ENCODE measurements around the gene IRF5. TPM values are rescaled to one million over a fixed set of nuclear protein-coding genes. Genes with fewer than 3 reads are reported as not detected.

Gene IRF5
- polyA plus RNA-seq, 1 donor from 2014 or later = not detected

DNA sequence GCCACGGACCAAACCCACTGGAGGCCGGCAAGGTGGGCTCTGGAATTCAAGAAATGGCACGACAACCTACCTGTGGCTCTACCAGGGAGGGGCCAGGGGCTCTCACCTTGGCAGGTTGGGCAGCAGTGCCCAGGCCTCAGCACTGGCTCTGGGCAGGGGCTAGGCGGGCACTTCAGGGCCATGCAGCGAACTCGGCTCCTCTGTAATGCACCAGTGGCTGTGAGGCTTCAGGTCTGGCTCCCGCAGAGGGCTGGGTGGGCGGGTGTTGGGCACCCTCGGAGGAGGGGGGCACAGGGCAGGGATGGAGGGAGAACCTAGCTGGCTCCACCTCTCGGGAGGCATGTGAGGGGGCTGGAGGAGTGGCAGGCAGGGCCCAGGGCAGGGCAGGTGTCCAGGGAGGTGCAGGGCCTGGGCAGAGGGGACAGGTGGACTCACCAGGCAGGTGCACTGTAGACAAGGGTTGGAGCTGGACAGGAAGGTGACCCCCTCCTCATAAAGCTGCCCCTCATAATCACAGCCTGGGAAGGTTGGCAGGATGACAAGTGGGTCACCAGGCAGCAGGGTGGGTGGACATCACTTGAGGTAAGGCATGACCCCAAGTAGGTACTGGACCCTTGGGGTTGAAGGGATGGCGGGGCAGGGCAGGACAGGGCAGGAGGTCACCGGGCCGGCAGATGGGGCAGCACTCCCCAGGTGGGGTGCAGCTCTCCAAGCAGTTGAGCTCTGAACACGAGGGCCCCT lies 33.9 kb upstream of the IRF5 start:
- Histone ChIP-seq H3K9me3 (ENCODE audit: low read length) (no peaks in the 10 kb centered on the region), H3K4me3 (ENCODE audit: low read length) (no peak overlapping the region), H3K79me2 (replicated peaks; ENCODE audit: insufficient read depth, low read length) (no peaks in the 10 kb centered on the region), H3K9ac (ENCODE audit: low read length) (no peak overlapping the region), H3K4me2 (ENCODE audit: low read length) (no peak overlapping the region), H3K27me3 (ENCODE audit: insufficient read depth, low read depth, low read length) (no peaks in the 10 kb centered on the region), H3K9me2 (ENCODE audit: insufficient read depth, low read length) (no peaks in the 10 kb centered on the region), H3K27ac (ENCODE audit: low read length) (no peak overlapping the region), H4K20me1 (ENCODE audit: insufficient read depth) (no peaks in the 10 kb centered on the region), H3F3A (ENCODE audit: insufficient read depth, low read length, poor library complexity, severe bottlenecking) (no peaks in the 10 kb centered on the region), H2AFZ (ENCODE audit: low read depth, low read length) (no peak overlapping the region), H3K36me3 (ENCODE audit: insufficient read depth, low read length) (no peaks in the 10 kb centered on the region)
- TF ChIP-seq EP300 (conservative IDR thresholded peaks at IDR 0.05; ENCODE audit: poor library complexity, severe bottlenecking) (no peak), EZH2 (IDR thresholded peaks at IDR 0.05; ENCODE audit: borderline replicate concordance, insufficient read depth, low read length, poor library complexity, severe bottlenecking) (no peak), POLR2AphosphoS5 (IDR thresholded peaks at IDR 0.05) (no peak), MXI1 (conservative IDR thresholded peaks at IDR 0.05; ENCODE audit: poor library complexity, severe bottlenecking) (no peak), SMC3 (conservative IDR thresholded peaks at IDR 0.05; ENCODE audit: poor library complexity) (no peak), TAF1 (IDR thresholded peaks at IDR 0.05; ENCODE audit: low read depth) (no peak), RAD21 (conservative IDR thresholded peaks at IDR 0.05) (no peak)
- TF ChIP-seq, protein P1, sequence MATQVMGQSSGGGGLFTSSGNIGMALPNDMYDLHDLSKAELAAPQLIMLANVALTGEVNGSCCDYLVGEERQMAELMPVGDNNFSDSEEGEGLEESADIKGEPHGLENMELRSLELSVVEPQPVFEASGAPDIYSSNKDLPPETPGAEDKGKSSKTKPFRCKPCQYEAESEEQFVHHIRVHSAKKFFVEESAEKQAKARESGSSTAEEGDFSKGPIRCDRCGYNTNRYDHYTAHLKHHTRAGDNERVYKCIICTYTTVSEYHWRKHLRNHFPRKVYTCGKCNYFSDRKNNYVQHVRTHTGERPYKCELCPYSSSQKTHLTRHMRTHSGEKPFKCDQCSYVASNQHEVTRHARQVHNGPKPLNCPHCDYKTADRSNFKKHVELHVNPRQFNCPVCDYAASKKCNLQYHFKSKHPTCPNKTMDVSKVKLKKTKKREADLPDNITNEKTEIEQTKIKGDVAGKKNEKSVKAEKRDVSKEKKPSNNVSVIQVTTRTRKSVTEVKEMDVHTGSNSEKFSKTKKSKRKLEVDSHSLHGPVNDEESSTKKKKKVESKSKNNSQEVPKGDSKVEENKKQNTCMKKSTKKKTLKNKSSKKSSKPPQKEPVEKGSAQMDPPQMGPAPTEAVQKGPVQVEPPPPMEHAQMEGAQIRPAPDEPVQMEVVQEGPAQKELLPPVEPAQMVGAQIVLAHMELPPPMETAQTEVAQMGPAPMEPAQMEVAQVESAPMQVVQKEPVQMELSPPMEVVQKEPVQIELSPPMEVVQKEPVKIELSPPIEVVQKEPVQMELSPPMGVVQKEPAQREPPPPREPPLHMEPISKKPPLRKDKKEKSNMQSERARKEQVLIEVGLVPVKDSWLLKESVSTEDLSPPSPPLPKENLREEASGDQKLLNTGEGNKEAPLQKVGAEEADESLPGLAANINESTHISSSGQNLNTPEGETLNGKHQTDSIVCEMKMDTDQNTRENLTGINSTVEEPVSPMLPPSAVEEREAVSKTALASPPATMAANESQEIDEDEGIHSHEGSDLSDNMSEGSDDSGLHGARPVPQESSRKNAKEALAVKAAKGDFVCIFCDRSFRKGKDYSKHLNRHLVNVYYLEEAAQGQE (IDR thresholded peaks at IDR 0.05; ENCODE audit: borderline replicate concordance) = no peak
- TF ChIP-seq, protein P2, sequence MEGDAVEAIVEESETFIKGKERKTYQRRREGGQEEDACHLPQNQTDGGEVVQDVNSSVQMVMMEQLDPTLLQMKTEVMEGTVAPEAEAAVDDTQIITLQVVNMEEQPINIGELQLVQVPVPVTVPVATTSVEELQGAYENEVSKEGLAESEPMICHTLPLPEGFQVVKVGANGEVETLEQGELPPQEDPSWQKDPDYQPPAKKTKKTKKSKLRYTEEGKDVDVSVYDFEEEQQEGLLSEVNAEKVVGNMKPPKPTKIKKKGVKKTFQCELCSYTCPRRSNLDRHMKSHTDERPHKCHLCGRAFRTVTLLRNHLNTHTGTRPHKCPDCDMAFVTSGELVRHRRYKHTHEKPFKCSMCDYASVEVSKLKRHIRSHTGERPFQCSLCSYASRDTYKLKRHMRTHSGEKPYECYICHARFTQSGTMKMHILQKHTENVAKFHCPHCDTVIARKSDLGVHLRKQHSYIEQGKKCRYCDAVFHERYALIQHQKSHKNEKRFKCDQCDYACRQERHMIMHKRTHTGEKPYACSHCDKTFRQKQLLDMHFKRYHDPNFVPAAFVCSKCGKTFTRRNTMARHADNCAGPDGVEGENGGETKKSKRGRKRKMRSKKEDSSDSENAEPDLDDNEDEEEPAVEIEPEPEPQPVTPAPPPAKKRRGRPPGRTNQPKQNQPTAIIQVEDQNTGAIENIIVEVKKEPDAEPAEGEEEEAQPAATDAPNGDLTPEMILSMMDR (IDR thresholded peaks at IDR 0.05; ENCODE audit: poor library complexity, severe bottlenecking) = no peak

DNA sequence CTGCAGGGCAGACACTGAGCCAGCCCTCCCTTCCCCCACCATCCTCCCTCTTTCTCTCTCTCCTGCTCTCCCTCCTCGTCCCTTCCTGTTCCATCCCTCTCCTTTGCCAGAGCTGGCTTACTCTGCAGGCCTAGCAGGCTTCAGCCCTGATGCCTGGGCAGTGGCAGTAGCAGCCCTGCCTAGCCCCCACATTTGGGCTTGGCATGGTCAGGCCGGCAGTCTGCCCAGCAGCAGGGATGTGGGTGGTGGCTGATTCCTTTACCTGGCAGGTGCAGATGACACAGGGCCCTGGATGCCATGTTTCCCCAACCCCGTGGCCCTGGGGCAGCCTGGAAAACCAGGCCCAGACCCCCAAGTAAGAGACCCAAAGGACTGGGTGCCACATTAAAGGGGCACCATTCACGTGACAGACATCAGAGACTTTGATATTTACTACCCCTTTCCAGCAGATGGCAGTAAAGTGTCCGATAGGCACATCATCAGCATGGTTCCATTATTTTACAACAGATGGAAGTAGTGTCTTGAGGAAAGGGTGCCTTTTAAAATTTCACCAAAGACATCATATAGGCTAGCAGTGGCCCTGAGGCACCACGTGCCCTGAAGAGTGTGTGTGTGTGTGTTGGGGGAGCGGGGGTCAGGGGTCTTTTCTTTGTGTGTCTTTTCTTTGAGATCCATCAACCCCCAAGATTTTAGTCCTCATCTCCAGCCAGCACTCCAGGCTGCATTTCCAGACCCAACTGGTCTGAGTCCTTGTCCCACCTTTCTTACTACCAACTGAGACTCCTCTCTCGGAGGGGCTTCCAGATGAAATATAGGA lies 33.1 kb upstream of the IRF5 start:
- H3K27ac ChIP-seq (ENCODE audit: low read length) = no peak overlapping the region
- no peaks in the 10 kb centered on the region for H3K9me2 ChIP-seq (ENCODE audit: insufficient read depth, low read length)
- H4K20me1 ChIP-seq (ENCODE audit: insufficient read depth) = no peaks in the 10 kb centered on the region
- no peaks in the 10 kb centered on the region for H3K9me3 ChIP-seq (ENCODE audit: low read length)
- H3F3A ChIP-seq (ENCODE audit: insufficient read depth, low read length, poor library complexity, severe bottlenecking) = no peaks in the 10 kb centered on the region
- no peak overlapping the region for H3K9ac ChIP-seq (ENCODE audit: low read length)
- no peaks in the 10 kb centered on the region for H3K36me3 ChIP-seq (ENCODE audit: insufficient read depth, low read length)
- no peak overlapping the region for H3K4me3 ChIP-seq (ENCODE audit: low read length)
- no peaks in the 10 kb centered on the region for H3K79me2 ChIP-seq (replicated peaks; ENCODE audit: insufficient read depth, low read length)
- peaks cover 3% of the 10 kb centered on the region for H3K27me3 ChIP-seq (ENCODE audit: insufficient read depth, low read depth, low read length)
- H3K4me2 ChIP-seq (ENCODE audit: low read length) = no peak overlapping the region
- H2AFZ ChIP-seq (ENCODE audit: low read depth, low read length) = no peak overlapping the region
- TF ChIP-seq POLR2AphosphoS5 (IDR thresholded peaks at IDR 0.05) (no peak), MXI1 (conservative IDR thresholded peaks at IDR 0.05; ENCODE audit: poor library complexity, severe bottlenecking) (no peak)

All from neural cell (in vitro differentiated cells).